Measurements from ENCODE around the gene ENDOV.

ENDOV gene

DNA sequence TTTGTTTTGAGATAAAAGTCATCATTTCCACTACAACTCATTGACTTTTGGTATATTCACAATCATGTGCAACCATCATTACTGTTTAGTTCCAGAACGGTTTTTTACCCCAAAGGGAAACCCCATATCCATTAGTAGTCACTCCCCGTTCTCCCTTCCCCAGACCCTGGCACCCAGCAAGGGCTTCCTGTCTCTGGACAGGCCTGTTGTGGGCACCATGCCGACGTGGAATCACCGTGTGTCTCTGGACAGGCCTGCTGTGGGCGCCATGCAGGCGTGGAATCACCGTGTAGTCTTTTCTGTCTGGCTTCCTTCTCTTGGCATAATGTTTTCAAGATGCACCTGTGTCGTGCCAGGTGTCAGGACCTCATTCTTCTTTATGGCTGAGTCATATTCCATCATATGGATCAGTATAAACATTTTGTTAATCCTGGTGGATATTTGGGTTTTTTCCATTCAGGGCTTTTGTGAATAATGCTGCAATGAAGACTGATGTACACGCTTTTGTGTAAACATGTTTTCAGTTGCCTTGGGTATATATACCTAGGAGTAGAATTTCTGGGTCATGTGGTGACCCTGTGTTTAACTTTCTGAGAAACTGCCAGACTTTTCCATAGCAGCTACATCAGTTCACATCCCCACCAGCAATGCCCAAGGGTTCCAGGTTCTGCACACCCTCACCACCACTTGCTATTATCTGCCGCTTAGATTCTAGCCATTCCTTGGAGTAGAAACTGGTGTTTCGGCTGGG lies 19.1 kb downstream of the ENDOV start:
- no peak for DNase-seq

DNA sequence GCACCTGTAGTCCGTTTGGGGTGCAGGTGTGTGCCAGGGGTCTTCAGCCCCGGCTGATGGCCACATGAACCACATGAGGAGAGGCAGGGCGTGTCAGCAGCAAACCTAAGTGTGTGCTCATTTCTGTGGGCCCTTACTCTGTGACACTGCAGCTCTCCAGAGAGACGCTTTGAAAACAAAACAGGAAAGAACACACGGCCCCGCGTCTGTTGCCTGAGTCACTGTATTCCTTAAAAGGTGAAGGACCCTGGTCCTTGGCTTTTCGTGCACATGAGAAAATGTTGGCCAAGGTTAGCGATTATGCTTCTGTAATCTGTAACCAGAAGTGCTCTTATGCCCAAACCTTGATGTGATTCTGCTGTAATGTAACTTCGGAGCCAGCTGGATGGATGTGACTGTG lies 22.6 kb downstream of the ENDOV start:
- DNase-seq = no peak

DNA sequence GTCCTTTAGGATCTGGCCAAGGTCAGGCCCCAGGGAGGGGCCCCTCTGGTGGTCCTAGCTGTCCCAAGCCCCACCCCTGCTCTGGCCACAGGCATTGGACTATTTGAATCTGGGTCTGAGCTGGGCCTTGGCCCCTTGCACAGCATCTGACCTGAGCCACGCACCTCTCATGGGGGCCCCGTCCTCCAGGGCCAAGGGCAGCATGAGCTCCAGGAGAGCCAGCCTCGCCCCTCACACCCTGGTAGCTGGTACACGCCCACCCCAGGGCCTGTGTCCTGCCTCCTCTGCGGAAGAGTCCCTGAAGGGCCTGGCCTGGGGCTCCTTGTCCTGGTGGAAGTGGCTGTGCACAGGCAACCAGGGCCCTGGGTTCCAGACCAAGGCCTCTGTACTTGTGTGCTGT lies 23.8 kb downstream of the ENDOV start:
- no peak for DNase-seq

DNA sequence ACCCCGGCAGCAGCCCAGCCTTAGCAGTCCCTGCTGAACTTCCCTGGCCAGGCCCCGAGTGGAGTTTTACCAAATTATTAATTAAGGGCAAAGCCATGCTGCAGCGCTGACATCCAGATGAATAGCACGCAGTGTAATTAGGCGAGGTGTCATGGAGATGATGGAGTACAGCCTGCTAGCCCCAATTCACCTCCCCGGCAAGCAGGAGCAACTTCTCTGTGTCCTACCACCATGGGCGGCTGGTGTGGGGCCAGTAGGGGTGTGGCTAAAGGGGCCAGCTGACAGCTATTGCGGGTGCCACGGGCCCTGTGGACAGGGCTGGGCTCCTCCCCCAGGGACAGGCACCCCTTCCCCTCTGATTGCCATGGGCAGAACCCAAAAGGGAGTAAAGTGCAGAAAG lies 24.5 kb downstream of the ENDOV start:
- DNase-seq = no peak

DNA sequence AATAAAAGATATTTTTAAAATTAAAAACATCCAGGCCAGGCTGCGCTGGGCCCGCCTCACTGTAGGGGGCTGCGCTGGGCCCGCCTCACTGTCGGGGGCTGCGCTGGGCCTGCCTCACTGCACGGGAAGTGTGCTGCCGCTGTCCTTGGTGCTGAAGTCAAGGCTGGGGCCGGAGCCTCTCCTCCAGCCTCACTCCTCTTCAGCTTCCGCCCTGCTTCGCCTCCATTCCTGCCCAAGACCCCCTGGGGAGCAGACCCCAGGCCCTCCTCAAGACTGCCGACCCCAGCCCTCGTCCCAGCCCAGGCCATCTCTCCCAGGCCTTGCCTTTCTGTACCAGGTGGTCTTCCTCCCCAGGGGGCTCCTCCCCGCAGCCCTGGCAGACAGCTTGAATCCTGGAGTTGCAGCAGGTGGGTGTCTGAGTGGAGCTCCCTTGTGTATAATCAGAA lies 26.2 kb downstream of the ENDOV start:
- DNase-seq = no peak

DNA sequence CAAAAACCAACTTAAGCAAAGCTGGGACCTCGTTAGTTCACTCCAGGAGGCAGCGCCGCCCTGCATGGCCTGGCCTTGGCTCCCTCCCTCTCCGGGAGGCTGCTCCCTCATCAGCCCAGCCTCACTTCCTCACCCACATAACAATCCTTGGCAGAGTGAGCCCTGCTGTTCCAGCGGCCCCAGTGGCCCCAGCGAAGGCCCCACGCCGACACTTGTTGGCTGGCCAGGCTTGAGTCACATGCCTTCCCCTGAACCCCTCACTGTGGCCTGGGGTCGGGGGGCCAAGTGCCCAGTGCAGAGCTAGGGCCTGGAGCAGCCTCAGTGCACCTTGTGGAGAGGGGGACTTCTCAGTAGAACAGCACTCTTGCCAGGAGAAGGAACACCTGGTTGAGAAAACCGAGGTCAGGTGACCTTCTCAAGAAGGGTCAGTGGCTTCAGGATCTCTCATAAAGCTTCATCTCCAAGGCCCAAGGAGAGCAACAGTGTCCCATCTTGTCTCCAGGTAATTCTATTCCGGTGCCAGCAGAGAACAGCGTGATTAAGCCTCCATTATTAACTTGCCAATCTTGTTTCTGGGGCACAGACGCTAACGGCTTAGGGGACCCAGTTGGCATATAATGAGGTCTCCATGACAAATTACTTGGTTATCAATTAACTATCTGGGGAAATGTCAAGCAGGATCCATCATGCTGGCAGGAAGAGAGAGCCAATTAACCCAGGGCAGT lies 26.8 kb downstream of the ENDOV start:
- no peak for DNase-seq

DNA sequence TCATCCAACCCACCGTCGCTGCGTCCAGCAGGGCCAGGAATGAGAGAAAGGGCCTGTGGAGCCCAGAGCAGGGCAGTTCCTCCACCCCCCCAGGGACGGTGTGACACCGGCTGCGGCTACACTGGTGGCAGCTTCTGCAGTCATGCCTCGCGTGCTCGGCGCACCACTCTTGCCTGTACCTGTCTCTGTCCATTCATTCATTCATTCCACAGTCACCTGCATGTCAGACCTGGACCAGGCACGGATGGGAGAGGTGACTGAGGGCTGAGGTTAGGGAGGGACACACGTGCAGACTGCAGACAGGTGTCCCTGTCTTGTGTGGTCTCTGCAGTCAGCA lies 27.3 kb downstream of the ENDOV start:
- no peak for DNase-seq

DNA sequence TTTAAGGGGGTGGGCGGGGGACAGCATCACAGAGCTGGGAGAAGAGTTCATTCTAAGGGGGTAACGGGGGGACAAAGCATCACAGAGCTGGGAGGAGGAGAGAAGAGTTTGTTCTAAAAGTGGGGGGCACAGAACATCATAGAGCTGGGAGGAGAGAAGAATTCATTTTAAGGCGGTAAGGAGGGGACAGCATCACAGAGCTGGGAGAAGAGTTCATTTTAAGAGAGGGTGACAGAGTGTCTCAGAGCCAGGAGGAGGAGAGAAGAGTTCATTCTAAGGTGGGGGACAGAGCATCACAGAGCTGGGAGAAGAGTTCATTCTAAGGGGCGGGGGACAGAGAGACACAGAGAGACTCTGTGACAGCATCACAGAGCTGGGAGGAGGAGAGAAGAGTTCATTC lies 27.8 kb downstream of the ENDOV start:
- no peak for DNase-seq

DNA sequence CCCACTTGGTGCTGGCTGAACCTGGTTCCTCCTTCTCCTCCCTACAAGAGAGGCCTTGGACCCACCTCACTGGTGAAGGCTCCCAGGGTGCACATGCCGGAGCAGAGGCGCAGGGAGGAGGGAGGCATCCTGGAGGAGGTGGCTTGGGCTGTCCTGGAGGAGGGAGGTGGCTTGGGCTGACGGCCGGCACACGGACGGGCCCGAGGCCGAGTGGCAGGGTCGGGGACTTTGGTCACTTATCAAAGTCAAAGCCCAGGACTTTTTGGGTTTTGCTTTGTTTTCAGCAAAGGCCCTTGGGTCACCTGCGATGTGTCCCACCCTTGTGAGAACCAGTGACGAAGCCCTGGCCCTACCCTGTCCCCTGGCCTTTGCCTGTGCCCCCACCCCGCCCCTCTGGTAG lies 28.5 kb downstream of the ENDOV start:
- DNase-seq = no peak

DNA sequence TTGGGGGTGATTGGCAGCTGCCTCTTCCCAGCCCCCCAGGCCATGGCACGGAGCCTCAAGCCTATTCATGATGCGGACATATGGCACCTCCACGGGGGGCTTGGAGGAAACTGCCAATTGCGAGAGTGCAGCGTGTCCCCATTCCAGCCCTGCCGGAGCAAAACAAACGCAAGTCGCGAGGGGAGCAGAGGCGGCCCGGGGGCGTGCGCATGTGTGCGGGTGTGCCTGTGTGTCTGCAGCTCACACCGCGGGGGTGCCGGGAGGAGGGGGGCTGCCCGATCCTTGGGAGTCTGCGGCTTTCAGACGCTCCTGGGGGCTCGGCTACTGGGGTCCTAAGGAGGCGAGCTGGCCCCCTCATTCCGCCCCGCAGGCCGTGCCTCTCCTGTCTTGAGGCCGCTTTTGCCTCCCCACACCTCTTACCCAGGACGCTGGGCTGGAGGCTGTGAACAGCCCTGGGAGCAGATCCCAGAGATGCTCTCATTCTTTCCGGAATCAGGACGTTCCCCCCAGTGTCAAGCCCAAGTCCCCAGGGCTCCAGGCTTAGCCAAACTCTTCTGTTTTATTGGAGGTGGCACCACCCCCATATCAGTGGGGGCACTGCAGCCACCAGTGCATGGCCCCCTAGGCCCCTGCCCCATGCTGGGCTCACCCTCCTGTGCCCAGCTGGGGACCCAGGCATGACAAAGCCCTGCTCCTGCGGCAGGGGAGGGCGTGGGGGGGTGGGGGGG lies 29.1 kb downstream of the ENDOV start:
- DNase-seq = no peak

DNA sequence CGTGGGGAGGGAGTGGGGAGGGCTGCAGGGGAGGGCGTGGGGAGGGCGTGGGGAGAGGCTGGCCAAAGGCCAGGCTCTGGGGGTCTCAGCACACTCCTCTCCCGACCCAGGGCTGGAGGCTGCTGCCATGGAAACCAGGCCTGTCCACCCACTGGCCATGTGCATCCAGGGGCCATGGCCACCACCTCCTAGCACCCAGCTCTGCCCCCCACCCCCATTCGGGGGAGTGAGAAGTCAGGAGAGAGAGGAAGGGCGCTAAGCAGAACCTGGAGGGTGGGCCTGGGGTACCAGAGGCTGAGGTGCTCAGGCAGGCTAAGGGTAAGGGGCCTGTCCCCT lies 29.6 kb downstream of the ENDOV start:
- no peak for DNase-seq

DNA sequence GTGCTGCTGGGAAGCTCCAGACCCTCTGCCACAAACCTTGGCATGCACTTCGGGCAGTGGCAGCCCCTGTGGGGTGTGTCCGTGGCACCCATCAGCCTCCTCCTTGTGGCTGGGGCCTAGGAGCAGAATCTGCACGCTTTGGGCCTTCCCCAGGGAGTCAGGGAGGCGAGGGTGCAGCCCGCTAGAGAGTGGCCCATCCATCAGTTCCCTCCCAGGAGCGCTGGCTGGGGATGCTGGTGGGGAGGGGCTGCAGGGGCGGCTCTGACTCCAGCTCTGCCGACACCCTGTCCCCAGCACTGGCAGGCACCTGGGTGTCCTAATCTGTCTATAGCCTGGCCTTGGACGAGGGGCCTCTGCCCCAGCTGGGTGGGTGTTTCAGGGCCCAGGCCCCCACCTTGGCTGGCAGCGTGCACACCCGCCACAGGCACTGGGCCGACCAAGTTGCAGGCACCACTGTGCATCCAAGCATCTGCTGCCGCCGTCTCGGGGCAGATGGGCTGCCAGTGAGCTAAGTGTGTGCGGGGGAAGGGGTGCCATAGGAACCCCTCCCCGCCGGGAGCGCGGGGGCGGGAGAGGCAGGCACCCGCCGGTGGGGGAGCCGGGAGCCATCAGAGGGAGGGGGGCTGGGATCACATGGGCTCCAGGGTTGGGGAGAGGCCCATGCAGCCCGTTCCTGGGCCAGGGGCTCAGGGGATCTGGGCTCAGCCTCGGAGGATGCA lies 30.2 kb downstream of the ENDOV start:
- peak in 1 of 2 donors; percentile 27 for DNase-seq

DNA sequence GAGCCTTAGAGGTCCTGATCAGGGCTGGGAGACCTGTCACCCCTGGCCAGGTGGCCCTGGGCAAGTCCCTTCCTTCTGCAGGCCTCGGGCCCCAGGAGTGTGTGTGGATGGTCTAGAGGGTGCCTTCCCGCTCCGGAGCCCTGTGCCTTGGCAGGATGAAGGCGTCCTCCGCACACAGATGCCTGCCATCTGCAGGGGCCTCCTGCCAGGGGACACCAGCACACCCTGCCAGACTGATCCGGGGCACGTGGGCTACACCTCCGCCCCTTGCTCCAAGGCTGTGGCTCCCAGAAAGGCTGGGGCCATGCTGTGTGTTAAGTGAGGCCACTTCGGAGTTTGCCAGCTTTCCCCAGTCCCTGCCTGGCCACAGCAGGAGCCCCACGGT lies 30.8 kb downstream of the ENDOV start:
- DNase-seq = no peak

DNA sequence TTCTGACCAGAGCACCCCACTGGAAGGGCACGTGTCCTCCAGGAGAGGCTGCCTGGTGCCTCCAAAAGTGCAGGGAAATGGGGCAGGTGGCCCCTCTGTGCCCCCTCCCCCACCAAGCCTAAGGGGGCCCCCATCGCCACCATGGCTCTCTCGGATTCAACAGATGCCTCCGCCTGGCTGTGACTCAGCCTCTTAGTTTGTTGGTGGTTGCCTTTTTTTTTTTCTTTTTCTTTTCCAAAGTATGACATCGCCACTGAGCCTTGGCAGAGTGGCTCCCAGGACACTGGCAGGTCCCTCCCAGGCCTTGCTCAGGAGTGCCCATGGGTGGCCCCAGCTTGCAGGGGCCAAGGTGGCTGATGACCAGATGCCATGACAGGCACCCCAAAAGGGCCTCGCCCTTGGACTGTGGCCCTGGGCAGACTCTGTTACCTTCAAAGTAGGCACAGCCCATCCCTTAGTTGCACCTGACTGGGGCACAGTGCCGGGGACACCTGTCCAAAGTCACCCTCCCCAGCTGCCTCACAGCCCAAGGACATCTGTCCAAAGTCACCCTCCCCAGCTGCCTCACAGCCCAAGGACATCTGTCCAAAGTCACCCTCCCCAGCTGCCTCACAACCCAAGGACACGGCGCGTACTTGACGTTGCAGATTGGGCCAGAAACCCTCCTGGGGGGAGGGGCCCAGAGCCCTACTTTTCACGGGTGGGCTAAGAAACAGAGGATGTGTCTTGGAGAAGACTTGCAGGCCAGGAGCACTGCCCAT lies 31.9 kb downstream of the ENDOV start:
- no peak for DNase-seq

DNA sequence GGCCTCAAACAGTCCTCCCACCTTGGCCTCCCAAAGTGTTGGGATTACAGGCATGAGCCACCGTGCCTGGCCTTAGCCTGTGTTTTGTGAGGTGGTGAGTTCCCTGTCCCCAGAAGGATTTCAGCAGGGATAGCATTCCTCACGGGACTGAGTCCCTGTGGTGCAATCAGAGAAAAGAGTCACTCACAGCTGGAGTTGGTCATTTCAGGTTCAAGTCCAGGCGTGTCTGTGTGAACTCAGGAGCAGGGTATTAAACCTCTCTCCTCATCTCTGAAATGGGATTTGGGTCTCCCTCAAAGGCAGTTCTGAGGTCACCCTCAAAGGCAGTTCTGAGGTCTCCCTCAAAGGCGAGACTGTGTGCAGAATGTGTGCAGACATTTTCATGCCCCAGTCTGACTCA lies 32.8 kb downstream of the ENDOV start:
- DNase-seq = no peak

DNA sequence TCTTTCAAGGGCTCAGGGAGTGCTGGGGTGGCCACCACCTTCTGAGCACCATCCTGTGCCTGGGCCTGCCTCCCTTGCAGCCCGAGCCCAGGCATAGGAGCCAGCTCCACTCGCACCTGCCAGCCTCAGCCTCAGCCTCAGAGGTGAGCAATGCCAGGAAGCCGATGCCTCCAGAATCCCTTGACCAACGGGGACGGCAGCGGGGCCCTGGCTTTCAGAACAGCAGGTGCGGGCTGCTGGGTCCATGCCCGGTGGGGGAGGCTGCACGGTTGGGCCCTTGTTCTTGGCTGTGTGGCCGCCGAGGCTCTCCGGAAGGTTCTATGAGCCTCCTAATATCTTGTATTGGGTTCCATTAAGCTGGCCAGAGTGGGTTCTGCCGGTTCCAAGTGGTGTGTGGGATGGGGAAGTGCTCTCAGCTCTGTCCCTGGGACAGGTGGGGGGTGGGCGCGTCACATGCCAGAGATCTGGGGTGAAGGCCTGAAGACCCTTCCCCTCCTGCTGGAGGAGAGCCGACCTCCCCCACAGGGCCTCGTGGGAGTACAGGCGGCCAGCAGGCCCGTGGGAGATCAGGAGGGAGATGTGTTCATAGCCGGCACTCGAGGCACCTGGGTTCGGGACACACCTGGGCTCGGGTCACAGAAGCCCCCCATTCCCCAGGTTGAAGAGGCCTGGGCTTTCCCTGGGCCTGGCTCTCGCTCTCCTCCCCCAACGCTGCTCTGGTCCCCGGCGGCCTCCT lies 34.4 kb downstream of the ENDOV start:
- no peak for DNase-seq

DNA sequence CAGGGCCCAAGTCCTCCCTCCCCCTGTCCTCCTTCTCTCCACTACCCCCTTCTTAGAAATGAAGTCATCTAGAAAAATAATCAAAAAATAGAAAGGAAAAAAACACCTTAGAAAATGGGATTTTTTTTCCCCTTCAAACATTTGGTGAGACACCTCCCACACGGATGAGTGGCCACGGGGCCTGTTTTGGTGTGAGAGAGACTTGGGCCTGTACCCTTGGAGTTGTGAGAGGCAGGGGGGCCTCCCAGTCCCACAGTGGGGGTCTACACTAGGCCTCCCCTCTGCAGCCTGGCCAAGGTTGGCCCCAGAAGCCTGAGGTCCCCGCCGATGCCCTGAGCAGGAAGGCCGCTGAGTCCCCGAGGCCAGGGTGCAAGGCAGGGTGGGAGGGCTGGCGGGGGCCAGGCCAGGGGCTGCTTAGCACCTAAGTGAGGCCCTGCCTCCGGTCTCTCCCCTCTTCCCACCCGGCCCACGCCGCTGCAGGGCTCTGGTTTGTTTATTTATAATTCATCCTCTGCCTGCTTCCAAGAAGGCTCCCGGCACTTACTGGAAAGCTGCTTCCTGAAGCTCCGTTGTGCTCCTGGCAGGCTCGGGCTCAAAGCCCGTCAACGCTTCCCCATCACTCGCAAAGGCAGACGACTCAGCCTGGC lies 35.1 kb downstream of the ENDOV start:
- no peak for DNase-seq

DNA sequence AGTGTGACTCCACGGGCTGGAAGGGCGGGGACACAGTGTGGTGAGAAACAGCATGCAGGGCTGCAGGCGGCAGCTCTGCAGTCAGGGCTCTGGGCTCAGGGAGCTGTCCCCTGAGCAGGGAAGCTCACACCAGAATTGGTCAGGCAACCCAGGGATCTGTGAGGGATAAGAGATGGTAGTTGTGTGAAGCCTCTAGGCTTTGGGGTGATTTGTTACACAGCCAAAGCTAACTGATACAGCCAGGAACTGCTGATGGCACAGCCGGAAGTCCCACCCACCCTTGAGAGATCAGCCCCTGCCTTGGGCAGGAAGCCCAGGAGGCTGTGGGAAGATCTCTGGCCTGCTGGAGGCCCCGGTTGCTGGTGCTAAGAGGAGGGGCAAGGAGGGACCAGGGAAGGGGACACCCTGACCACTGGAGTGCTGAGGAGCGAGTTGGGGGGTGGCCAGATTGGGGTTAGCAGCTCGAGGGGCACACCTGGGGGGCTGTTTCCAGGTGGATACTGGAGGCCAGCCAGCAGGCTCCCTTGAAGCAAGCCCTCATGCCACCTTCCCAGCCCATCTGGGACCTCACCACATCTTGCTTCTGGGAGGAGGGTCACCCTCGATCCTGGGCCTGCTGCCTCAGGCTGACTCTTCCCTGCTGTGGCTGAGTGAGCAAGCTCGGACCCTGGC lies 36.3 kb downstream of the ENDOV start:
- DNase-seq = no peak

DNA sequence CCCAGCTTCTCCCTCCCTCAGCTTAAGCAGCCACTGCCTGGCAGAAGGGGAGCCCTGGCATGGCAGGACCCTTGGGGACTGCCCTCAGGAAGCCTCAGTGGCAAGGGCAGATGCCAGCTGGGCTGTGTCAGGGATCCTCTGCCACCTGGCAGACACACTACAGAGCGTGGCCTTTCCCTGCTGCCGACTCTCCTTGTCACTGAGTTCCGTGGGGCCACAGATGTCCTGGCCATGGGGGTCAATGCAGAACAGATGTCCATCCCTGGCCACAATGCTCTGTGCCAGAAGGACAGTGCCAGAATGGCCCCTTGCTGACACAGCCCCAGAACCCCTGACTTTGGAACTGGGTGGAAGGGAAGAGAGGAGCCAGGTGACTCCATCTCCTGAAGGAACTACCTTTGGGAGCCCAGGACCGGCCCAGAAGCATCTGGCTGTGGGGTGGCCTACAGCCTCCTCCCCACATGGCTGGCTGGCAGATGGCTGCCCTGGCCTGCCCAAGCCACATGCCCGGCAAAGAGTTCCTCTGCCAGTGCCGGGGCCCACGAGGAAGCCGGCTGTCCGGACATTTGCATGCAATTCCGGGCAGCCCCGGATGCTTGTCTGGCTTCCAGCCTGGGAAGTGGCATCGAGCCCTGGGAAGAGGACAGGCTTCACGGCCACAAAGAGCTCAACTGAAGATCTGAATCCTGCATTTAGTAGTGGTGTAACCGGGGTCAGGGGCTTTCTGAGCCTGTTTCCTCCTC lies 37.4 kb downstream of the ENDOV start:
- DNase-seq = no peak

All from hippocampal formation (tissue), 2 donors.